ENCODE data around the gene MARCKS. TPM values are rescaled to one million over a fixed set of nuclear protein-coding genes. Genes with fewer than 3 reads are reported as not detected.
A peak's percentile ranks its signal among the peaks of the same experiment; 100 is the strongest.

The MARCKS gene, protein sequence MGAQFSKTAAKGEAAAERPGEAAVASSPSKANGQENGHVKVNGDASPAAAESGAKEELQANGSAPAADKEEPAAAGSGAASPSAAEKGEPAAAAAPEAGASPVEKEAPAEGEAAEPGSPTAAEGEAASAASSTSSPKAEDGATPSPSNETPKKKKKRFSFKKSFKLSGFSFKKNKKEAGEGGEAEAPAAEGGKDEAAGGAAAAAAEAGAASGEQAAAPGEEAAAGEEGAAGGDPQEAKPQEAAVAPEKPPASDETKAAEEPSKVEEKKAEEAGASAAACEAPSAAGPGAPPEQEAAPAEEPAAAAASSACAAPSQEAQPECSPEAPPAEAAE
- polyA plus RNA-seq (2014; cell fraction: cytosol; rRNA removed): 152 and 168 TPM in 2 replicates
- 82.5 and 86.7 TPM in 2 replicates for polyA plus RNA-seq (2014; cell fraction: nucleus; rRNA removed)

- DNase-seq (ENCODE audit: low spot score): peak; percentile 95
Observed at GRCh38 chr6:113856625-113857555, at the start of gene MARCKS. Gene MARCKS (plus strand): TSS chr6:113857345. CDS start chr6:113857746, 401 bp downstream.

- no peak for DNase-seq (ENCODE audit: low spot score)
Observed at GRCh38 chr6:113809826-113810225, 47.3 kb upstream of the MARCKS start.

DNA sequence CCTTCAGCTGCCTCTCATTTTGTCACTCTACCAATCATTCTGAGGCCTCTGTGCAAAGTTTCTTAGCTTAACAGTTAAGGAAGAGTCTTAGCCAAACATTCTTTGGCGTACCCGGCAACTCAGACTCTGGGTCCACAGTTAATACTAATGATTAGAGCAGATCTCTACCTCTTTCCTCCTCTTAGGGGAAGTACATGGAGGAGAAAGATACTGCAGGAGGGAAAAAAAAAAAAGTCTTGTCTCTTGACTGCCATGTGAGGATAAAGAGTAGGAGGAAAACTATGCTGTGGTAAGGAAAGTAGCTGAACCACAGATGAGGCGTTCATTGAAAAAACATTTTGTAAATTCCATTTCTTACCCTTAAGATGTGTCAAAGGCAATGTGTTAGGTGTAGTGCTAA, 44.0 kb upstream of the MARCKS start:
- no peak for DNase-seq (ENCODE audit: low spot score)

- DNase-seq (ENCODE audit: low spot score): no peak
Observed at GRCh38 chr6:113818578-113818977, 38.6 kb upstream of the MARCKS start.

GRCh38 chr6:113819169-113819830, 37.8 kb upstream of the MARCKS start:
- no peak for DNase-seq (ENCODE audit: low spot score)

- DNase-seq (ENCODE audit: low spot score): no peak
Observed at GRCh38 chr6:113820761-113821160, 36.4 kb upstream of the MARCKS start.

DNA sequence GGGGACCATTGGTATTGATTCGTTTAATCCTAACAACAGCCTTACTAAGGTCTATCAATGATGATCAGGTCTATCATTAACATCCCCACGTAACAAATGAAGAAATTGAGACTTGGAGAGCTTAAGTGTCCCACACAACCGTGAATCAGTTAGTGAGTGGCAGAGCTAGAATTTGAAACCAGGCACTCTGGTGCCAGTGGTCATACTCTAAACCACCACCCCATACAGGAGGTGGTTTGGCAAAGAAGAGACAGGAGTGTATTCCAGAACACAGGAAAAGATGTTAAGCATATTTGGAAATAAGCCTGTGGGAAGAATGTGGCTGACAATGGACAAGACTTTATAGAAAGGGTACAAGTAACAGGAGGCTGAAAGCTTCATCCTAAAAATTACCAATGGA, 35.7 kb upstream of the MARCKS start:
- no peak for DNase-seq (ENCODE audit: low spot score)

- no peak for DNase-seq (ENCODE audit: low spot score)
Observed at GRCh38 chr6:113823916-113824315, 33.2 kb upstream of the MARCKS start.

- DNase-seq (ENCODE audit: low spot score): no peak
Observed at GRCh38 chr6:113824411-113824810, 32.7 kb upstream of the MARCKS start.

GRCh38 chr6:113824866-113825265, 32.3 kb upstream of the MARCKS start:
- DNase-seq (ENCODE audit: low spot score): no peak

GRCh38 chr6:113825781-113826180, 31.4 kb upstream of the MARCKS start:
- DNase-seq (ENCODE audit: low spot score): no peak

- no peak for DNase-seq (ENCODE audit: low spot score)
Observed at GRCh38 chr6:113828984-113829695, 28.0 kb upstream of the MARCKS start.

- no peak for DNase-seq (ENCODE audit: low spot score)
Observed at GRCh38 chr6:113829696-113830045, 27.5 kb upstream of the MARCKS start.

- DNase-seq (ENCODE audit: low spot score): no peak
Observed at GRCh38 chr6:113830140-113830539, 27.0 kb upstream of the MARCKS start.

GRCh38 chr6:113833537-113833936, 23.6 kb upstream of the MARCKS start:
- no peak for DNase-seq (ENCODE audit: low spot score)

DNA sequence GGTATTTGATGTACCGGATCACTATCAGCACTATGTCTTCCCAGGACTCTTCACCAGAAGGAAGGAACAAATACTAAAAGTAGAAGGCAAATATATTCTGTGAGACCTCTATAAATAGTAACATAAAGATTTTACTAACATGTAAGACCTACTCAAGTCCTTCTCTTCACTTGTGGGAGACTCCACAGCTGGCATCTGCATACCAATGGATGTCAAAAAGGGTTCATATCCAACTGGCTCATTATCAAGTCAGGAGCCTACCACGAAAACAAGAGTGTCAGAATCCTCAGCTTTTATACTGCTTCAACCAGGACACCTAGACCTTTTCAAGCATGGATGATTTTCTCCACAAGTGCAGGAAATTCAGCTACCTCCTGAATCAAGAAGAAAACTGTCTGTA, 20.0 kb upstream of the MARCKS start:
- no peak for DNase-seq (ENCODE audit: low spot score)

DNA sequence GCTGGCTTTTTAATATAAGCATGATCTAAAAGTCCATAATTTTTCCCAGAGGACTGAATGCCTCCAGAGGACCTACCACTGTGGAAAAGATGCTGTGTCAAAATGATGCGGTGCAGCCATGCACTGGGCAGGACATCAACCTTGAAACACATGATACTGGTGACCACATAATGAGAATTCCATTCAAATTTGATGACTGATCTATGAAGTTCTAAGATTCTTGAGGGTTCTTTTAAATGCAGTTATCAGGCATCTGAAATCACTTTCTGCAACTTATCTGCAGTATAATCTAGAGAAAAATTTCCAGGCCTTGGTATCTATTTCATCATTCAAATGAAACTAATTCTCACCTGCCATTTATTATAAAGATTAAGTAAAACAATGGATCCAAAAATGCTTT, 15.0 kb upstream of the MARCKS start:
- no peak for DNase-seq (ENCODE audit: low spot score)

DNA sequence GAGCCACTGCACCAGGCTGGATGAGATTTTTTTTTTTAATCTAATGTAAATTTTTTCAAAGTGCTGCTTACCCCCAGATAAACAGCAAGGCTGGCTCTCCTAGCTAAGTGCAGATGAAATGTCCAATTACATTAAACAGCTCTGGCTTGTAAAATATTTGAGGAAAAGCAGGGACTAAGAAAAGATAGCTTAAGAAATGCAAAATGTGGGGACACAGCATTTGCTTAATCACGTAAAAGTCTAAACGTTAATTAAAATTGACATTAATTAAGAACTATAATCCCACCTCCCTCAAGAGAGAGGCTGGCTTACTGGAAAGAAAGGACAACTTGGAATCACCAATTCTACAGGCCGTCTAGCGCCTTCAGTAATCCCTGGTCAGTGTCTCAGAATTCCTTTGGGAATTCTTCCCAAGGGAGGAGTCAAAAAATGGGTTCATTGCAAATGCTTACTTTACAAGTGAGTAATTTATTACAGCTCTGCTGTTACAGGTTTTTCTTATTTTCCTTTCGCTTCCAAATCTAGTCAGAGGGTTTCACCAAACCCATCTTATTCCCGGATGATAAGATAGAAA, 13.6 kb upstream of the MARCKS start:
- DNase-seq (ENCODE audit: low spot score): peak; percentile 93

- no peak for DNase-seq (ENCODE audit: low spot score)
Observed at GRCh38 chr6:113846577-113846976, 10.6 kb upstream of the MARCKS start.

- DNase-seq (ENCODE audit: low spot score): no peak
Observed at GRCh38 chr6:113847447-113847846, 9.7 kb upstream of the MARCKS start.

- no peak for DNase-seq (ENCODE audit: low spot score)
Observed at GRCh38 chr6:113848280-113848679, 8.9 kb upstream of the MARCKS start.
